Measurements from ENCODE around the gene LPP.

Gene LPP

DNA sequence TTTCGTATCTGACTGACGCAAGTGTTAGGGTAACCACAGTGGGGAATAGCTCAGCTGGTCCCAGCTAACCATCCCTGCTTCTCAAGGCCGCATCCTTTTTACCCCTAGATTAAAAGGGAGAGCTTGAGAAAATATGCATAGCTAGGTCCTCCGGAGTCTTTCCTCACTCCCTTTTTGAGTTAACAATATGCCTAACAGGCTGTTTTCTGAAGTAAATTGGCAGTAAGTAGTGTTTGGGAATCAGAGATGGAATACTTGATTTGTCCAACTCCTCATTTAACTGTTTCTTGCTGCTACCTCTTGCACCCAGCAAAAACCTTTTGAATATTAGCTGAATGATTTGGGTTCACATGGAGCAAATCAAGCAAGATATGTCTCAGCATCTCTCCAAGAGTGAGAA is 326.1 kb downstream of the LPP start:
- H3K9me3 ChIP-seq (ENCODE audit: low read depth, low read length), result no peaks in the 10 kb centered on the region
- no peak overlapping the region for H3K4me3 ChIP-seq
- H3K9ac ChIP-seq (ENCODE audit: insufficient read length), result no peak overlapping the region
- TF ChIP-seq FOXP2 (optimal IDR thresholded peaks at IDR 0.05; ENCODE audit: control extremely low read depth, extremely low read length, insufficient read depth) (no peak), POLR2AphosphoS5 (IDR thresholded peaks at IDR 0.05; ENCODE audit: borderline replicate concordance, low read depth, low read length) (no peak), EZH2 (IDR thresholded peaks at IDR 0.05) (no peak)
- DNase-seq (ENCODE audit: low read depth, low spot score), result no peak
- H3K36me3 ChIP-seq (ENCODE audit: insufficient read depth, low read length), result no peaks in the 10 kb centered on the region
- H3K27ac ChIP-seq, result no peak overlapping the region

- no peak overlapping the region for H3K27ac ChIP-seq
- H3K36me3 ChIP-seq (ENCODE audit: insufficient read depth, low read length), result no peaks in the 10 kb centered on the region
- H3K9me3 ChIP-seq (ENCODE audit: low read depth, low read length), result no peaks in the 10 kb centered on the region
- no peak for TF ChIP-seq EZH2 (IDR thresholded peaks at IDR 0.05)
- TF ChIP-seq POLR2AphosphoS5 (IDR thresholded peaks at IDR 0.05; ENCODE audit: borderline replicate concordance, low read depth, low read length), result no peak
- TF ChIP-seq FOXP2 (optimal IDR thresholded peaks at IDR 0.05; ENCODE audit: control extremely low read depth, extremely low read length, insufficient read depth), result no peak
- no peak overlapping the region for H3K9ac ChIP-seq (ENCODE audit: insufficient read length)
- no peak overlapping the region for H3K4me3 ChIP-seq
- DNase-seq (ENCODE audit: low read depth, low spot score), result no peak
Observed at GRCh38 chr3:188482929-188483328, 329.0 kb downstream of the LPP start.

- Histone ChIP-seq H3K9ac (ENCODE audit: insufficient read length) (no peak overlapping the region), H3K9me3 (ENCODE audit: low read depth, low read length) (no peaks in the 10 kb centered on the region), H3K27ac (no peak overlapping the region), H3K36me3 (ENCODE audit: insufficient read depth, low read length) (no peaks in the 10 kb centered on the region), H3K4me3 (no peak overlapping the region)
- no peak for TF ChIP-seq EZH2 (IDR thresholded peaks at IDR 0.05)
- no peak for DNase-seq (ENCODE audit: low read depth, low spot score)
Observed at GRCh38 chr3:188486126-188486525, 332.2 kb downstream of the LPP start.

GRCh38 chr3:188486952-188487351 is 333.0 kb downstream of the LPP start:
- Histone ChIP-seq H3K27ac (no peak overlapping the region), H3K9me3 (ENCODE audit: low read depth, low read length) (no peaks in the 10 kb centered on the region)
- TF ChIP-seq EZH2 (IDR thresholded peaks at IDR 0.05), result no peak
- no peak for TF ChIP-seq POLR2AphosphoS5 (IDR thresholded peaks at IDR 0.05; ENCODE audit: borderline replicate concordance, low read depth, low read length)
- no peak for TF ChIP-seq FOXP2 (optimal IDR thresholded peaks at IDR 0.05; ENCODE audit: control extremely low read depth, extremely low read length, insufficient read depth)

DNA sequence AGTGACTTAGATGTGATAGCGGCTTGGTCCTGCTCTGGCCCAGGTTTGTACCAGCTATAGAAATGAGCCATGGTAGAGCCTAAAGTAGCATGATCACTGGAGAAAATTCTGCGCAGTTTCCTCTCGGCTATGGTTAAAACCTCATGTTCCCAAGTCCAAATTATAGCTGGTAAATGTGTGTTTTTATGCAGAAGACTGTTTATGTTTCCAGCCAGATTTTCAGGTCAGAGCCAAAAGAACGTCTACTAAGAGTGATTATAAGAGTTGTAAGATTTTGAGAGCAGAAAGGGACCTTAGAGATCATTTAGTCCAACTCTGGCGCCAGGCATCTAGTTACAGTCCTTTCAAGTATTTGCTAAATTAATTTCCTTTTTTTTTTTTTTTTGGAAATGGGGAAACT is 333.7 kb downstream of the LPP start:
- Histone ChIP-seq H3K9ac (ENCODE audit: insufficient read length) (no peak overlapping the region), H3K9me3 (ENCODE audit: low read depth, low read length) (no peaks in the 10 kb centered on the region), H3K27ac (no peak overlapping the region), H3K4me3 (no peak overlapping the region), H3K36me3 (ENCODE audit: insufficient read depth, low read length) (no peaks in the 10 kb centered on the region)
- no peak for TF ChIP-seq FOXP2 (optimal IDR thresholded peaks at IDR 0.05; ENCODE audit: control extremely low read depth, extremely low read length, insufficient read depth)
- no peak for TF ChIP-seq EZH2 (IDR thresholded peaks at IDR 0.05)
- DNase-seq (ENCODE audit: low read depth, low spot score), result no peak

More at GRCh38 chr3:188486952-188487351, 333.0 kb downstream of the LPP start:
- no peak for DNase-seq (ENCODE audit: low read depth, low spot score)
- no peak overlapping the region for H3K4me3 ChIP-seq
- H3K9ac ChIP-seq (ENCODE audit: insufficient read length), result no peak overlapping the region
- H3K36me3 ChIP-seq (ENCODE audit: insufficient read depth, low read length), result no peaks in the 10 kb centered on the region

DNA sequence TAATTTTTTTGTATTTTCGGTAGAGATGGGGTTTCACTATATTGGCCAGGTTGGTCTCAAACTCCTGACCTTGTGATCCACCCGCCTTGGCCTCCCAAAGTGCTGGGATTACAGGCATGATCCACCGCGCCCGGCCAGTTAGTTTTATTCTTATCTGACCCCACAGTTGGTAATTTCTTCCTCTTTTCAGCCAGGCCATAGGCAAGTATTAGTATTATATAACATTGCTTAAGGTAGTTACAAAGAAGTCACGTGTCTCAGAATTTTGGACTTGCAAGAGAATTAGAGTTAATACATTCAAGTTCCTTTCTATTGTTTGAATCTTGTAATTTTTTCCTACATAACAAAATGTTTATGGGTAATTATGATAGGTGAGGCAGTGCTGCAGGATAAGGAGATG is 334.8 kb downstream of the LPP start:
- H3K27ac ChIP-seq, result no peak overlapping the region
- no peaks in the 10 kb centered on the region for H3K9me3 ChIP-seq (ENCODE audit: low read depth, low read length)
- no peak overlapping the region for H3K9ac ChIP-seq (ENCODE audit: insufficient read length)
- no peak overlapping the region for H3K4me3 ChIP-seq
- no peak for DNase-seq (ENCODE audit: low read depth, low spot score)
- no peaks in the 10 kb centered on the region for H3K36me3 ChIP-seq (ENCODE audit: insufficient read depth, low read length)
- TF ChIP-seq FOXP2 (optimal IDR thresholded peaks at IDR 0.05; ENCODE audit: control extremely low read depth, extremely low read length, insufficient read depth) (no peak), POLR2AphosphoS5 (IDR thresholded peaks at IDR 0.05; ENCODE audit: borderline replicate concordance, low read depth, low read length) (no peak), EZH2 (IDR thresholded peaks at IDR 0.05) (no peak)

GRCh38 chr3:188489639-188490405 is 335.9 kb downstream of the LPP start:
- Histone ChIP-seq H3K4me3 (no peak overlapping the region), H3K27ac (no peak overlapping the region), H3K36me3 (ENCODE audit: insufficient read depth, low read length) (no peaks in the 10 kb centered on the region), H3K9ac (ENCODE audit: insufficient read length) (no peak overlapping the region), H3K9me3 (ENCODE audit: low read depth, low read length) (no peaks in the 10 kb centered on the region)
- no peak for TF ChIP-seq FOXP2 (optimal IDR thresholded peaks at IDR 0.05; ENCODE audit: control extremely low read depth, extremely low read length, insufficient read depth)
- no peak for TF ChIP-seq EZH2 (IDR thresholded peaks at IDR 0.05)
- TF ChIP-seq POLR2AphosphoS5 (IDR thresholded peaks at IDR 0.05; ENCODE audit: borderline replicate concordance, low read depth, low read length), result no peak
- no peak for DNase-seq (ENCODE audit: low read depth, low spot score)

- no peak overlapping the region for H3K4me3 ChIP-seq
- no peak for TF ChIP-seq EZH2 (IDR thresholded peaks at IDR 0.05)
- TF ChIP-seq FOXP2 (optimal IDR thresholded peaks at IDR 0.05; ENCODE audit: control extremely low read depth, extremely low read length, insufficient read depth), result no peak
- TF ChIP-seq POLR2AphosphoS5 (IDR thresholded peaks at IDR 0.05; ENCODE audit: borderline replicate concordance, low read depth, low read length), result no peak
- H3K9me3 ChIP-seq (ENCODE audit: low read depth, low read length), result no peaks in the 10 kb centered on the region
- DNase-seq (ENCODE audit: low read depth, low spot score), result no peak
- no peaks in the 10 kb centered on the region for H3K36me3 ChIP-seq (ENCODE audit: insufficient read depth, low read length)
- H3K27ac ChIP-seq, result no peak overlapping the region
- no peak overlapping the region for H3K9ac ChIP-seq (ENCODE audit: insufficient read length)
Observed at GRCh38 chr3:188490416-188490815, 336.5 kb downstream of the LPP start.

DNA sequence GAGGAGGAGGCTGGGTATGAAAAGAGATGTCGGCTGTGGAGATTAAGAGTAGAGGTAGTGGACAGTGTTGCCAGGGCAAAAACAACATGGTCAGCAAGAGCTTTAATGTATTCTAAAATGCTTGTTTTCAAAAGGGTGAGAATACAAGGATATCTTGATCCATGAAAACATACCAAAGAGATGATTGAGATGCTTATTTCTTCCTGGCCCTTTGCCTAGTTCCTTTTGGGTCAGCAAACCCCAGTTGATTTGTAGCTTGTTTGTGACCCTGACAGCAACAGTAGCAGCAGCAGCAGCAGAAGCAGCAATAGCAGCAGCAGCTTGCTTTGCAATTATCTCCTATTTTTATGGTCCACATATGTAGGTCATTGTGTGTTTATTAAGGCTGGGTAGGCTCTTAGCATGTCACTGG is 337.3 kb downstream of the LPP start:
- TF ChIP-seq FOXP2 (optimal IDR thresholded peaks at IDR 0.05; ENCODE audit: control extremely low read depth, extremely low read length, insufficient read depth) (no peak), POLR2AphosphoS5 (IDR thresholded peaks at IDR 0.05; ENCODE audit: borderline replicate concordance, low read depth, low read length) (no peak), EZH2 (IDR thresholded peaks at IDR 0.05) (no peak)
- Histone ChIP-seq H3K4me3 (no peak overlapping the region), H3K9ac (ENCODE audit: insufficient read length) (no peak overlapping the region), H3K9me3 (ENCODE audit: low read depth, low read length) (no peaks in the 10 kb centered on the region), H3K36me3 (ENCODE audit: insufficient read depth, low read length) (no peaks in the 10 kb centered on the region), H3K27ac (no peak overlapping the region)
- DNase-seq (ENCODE audit: low read depth, low spot score), result no peak

Measured in SK-N-MC (cell line).